C4-2B (cell line): ENCODE data around the gene CPLANE1.
"Not testable (repeated sequence)": the region's sequence is repeated elsewhere in the genome, so short reads cannot be mapped to it uniquely, and the experiment has no call there.

Source experiments
- H3K27ac ChIP-seq: fragments of 450-650 bp; 2 replicates; pipeline ENCODE4 v1.5.1; 2017
- CTCF ChIP-seq: fragments of 450-650 bp; conservative IDR thresholded peaks from 2 replicates; pipeline ENCODE4 v1.5.1; 2017; ENCODE audit warnings: mild to moderate bottlenecking
- ZFX ChIP-seq: fragments of 450-650 bp; IDR thresholded peaks from 2 replicates; pipeline ENCODE4 v1.6.1; 2017

Gene CPLANE1

GRCh38 chr5:37165761-37166160 lies 83.4 kb downstream of the CPLANE1 start:
- no peak for TF ChIP-seq ZFX
- no peak for TF ChIP-seq CTCF

GRCh38 chr5:37153661-37154060 lies 95.5 kb downstream of the CPLANE1 start:
- H3K27ac ChIP-seq = no peak overlapping the region
- no peak for TF ChIP-seq ZFX
- no peak for TF ChIP-seq CTCF

More at GRCh38 chr5:37165761-37166160, 83.4 kb downstream of the CPLANE1 start:
- no peak overlapping the region for H3K27ac ChIP-seq

- TF ChIP-seq CTCF (no peak), ZFX (no peak)
- no peak overlapping the region for H3K27ac ChIP-seq
Measured at GRCh38 chr5:37146896-37147295, 102.3 kb downstream of the CPLANE1 start.

DNA sequence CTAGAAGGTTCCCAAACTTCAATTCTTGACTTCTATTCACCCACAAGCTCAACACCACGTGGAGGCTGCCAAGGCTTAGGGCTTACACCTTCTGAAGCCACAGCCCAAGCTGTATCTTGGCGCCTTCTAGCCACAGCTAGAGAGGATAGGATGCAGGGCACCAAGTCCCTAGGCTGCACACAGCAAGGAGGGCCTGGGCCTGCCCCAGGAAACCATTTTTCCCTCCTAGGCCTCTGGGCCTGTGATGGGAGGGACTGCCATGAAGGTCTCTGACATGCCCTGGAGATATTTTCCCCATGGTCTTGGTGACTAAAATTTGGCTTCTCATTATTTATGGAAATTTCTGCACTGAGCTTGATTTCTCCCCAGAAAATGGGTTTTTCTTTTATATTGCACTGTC lies 112.5 kb downstream of the CPLANE1 start:
- TF ChIP-seq CTCF (no peak), ZFX (no peak)

DNA sequence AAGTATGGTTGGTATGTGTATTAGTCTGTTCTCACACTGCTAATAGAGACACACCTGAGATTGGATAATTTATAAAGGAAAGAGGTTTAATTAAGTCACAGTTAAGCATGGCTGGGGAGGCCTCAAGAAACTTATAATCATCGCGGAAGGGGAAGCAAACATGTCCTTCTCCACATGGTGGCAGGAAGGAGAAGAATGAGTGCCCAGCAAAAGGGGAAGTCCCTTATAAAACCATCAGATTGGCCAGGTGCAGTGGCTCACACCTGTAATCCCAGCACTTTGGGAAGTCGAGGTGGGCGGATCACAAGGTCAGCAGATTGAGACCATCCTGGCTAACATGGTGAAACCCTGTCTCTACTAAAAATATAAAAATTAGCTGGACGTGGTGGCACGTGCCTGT lies 113.9 kb downstream of the CPLANE1 start:
- not testable (repeated sequence) for H3K27ac ChIP-seq

More for the DNA sequence above, 112.5 kb downstream of the CPLANE1 start:
- H3K27ac ChIP-seq = no peak overlapping the region

DNA sequence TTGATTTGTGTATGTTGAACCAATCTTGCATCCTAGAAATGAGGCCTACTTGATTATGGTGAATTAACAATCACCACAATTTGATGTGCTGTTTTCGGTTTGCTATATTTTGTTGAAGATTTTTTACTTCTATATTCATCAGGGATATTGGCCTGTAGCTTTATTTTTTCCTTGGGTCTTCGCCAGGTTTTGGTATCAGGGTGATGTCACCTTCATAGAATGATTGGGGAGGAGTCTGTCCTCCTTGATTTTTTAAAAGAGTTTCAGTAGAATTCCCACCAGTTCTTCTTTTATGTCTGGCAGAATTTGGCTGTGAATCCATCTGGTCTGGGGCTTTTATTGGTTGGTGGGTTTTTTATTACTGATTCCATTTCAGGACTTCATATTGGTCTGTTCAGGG lies 115.2 kb downstream of the CPLANE1 start:
- no peak overlapping the region for H3K27ac ChIP-seq
- no peak for TF ChIP-seq ZFX
- TF ChIP-seq CTCF = no peak

GRCh38 chr5:37132646-37133045 lies 116.5 kb downstream of the CPLANE1 start:
- no peak for TF ChIP-seq ZFX
- TF ChIP-seq CTCF = no peak
- no peak overlapping the region for H3K27ac ChIP-seq

DNA sequence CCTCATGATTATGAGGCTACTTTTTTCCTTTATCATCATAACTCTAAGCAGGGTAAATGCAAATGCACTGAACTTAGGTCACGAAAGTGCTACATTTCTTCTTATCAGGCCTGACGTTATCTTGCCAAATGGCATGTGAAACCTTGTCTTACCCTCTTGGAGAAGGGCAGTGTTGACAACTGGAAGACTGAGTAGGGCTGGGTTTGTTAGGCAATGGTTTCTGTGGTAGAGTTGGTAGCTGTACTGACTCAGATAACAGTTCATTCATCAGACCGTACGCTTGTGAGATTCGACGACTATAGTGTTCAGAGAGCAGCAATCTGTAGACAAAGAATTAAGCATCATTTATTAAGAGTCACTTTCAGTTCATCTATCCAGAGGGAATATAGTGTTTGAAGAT lies 127.7 kb downstream of the CPLANE1 start:
- H3K27ac ChIP-seq = no peak overlapping the region
- TF ChIP-seq CTCF (no peak), ZFX (no peak)
